ENCODE data around the gene SERPIND1. TPM values are rescaled to one million over a fixed set of nuclear protein-coding genes. Genes with fewer than 3 reads are reported as not detected.

SERPIND1 gene
- total and polyA plus RNA-seq, 2 experiments from 2014 or later = not detected

GRCh38 chr22:20805972-20806471, 32.1 kb downstream of the SERPIND1 start:
- DNase-seq (ENCODE audit: low spot score) (no peak), ATAC-seq (no peak)
- Mint-ChIP-seq H3K36me3 (ENCODE audit: low read depth) (peaks cover 21% of the 10 kb centered on the region), H3K27me3 (ENCODE audit: insufficient read depth, low read depth, poor library complexity) (peaks cover 2% of the 10 kb centered on the region), H3K4me1 (no peaks in the 10 kb centered on the region), H3K27ac (peak overlapping the region; percentile 6; the same call in 1 of the 2 replicates), H3K9me3 (no peaks in the 10 kb centered on the region), H3K4me3 (no peak overlapping the region)
- Histone ChIP-seq H3K4me1 (ENCODE audit: insufficient read depth) (no peaks in the 10 kb centered on the region), H4K20me1 (replicated peaks; ENCODE audit: insufficient read depth) (0 out of 2 replicates have a peak, but pooled peaks cover 3% of the 10 kb centered on the region), H3K27me3 (ENCODE audit: insufficient read depth) (no peaks in the 10 kb centered on the region), H3K79me2 (replicated peaks; ENCODE audit: insufficient read depth) (no peaks in the 10 kb centered on the region), H3K9me2 (ENCODE audit: insufficient read depth) (no peaks in the 10 kb centered on the region), H3K36me3 (ENCODE audit: insufficient read depth) (peaks cover 5% of the 10 kb centered on the region), H2AFZ (no peak overlapping the region), H3F3A (replicated peaks; ENCODE audit: low read depth) (no peaks in the 10 kb centered on the region), H3K4me2 (no peak overlapping the region), H3K27ac (ENCODE audit: low read depth) (no peak overlapping the region), H3K4me3 (no peak overlapping the region)
- no peak for TF ChIP-seq POLR2AphosphoS5 (IDR thresholded peaks at IDR 0.05; ENCODE audit: low read depth)
- no peak for TF ChIP-seq CTCF (conservative IDR thresholded peaks at IDR 0.05; ENCODE audit: low read depth in 2 of 2)
- TF ChIP-seq EZH2 (IDR thresholded peaks at IDR 0.05; ENCODE audit: low read depth, unreplicated experiment) = no peak
- TF ChIP-seq STAT1 (IDR thresholded peaks at IDR 0.05; ENCODE audit: unreplicated experiment) = no peak
- no peak for TF ChIP-seq ZNF462 (CRISPR knock-in tag; IDR thresholded peaks at IDR 0.05)
- no peak for TF ChIP-seq NANOG (IDR thresholded peaks at IDR 0.05; ENCODE audit: borderline replicate concordance)
- no peak for TF ChIP-seq EZH2phosphoT487 (IDR thresholded peaks at IDR 0.05; ENCODE audit: unreplicated experiment)
- no peak for TF ChIP-seq ETS1 (IDR thresholded peaks at IDR 0.05)
- TF ChIP-seq JUNB (IDR thresholded peaks at IDR 0.05; ENCODE audit: unreplicated experiment) = no peak
- no peak for TF ChIP-seq CREB1 (CRISPR knock-in tag; IDR thresholded peaks at IDR 0.05; ENCODE audit: low read depth)
- TF ChIP-seq ZNF331 (CRISPR knock-in tag; IDR thresholded peaks at IDR 0.05; ENCODE audit: low read depth) = no peak
- no peak for TF ChIP-seq ZNF114 (CRISPR knock-in tag; IDR thresholded peaks at IDR 0.05)
- no peak for TF ChIP-seq REST (IDR thresholded peaks at IDR 0.05; ENCODE audit: unreplicated experiment)

All from GM23338 (cell line).